Astrocyte of the hippocampus (primary cell): ENCODE results near the gene PTPRN2.
"Not testable (repeated sequence)": the region's sequence is repeated elsewhere in the genome, so short reads cannot be mapped to it uniquely, and the experiment has no call there.

Experiments used
- DNase-seq: peaks from one replicate; pipeline ENCODE4 v3.0.0; 2011; ENCODE audit warnings: low read depth, low spot score

PTPRN2 gene

DNA sequence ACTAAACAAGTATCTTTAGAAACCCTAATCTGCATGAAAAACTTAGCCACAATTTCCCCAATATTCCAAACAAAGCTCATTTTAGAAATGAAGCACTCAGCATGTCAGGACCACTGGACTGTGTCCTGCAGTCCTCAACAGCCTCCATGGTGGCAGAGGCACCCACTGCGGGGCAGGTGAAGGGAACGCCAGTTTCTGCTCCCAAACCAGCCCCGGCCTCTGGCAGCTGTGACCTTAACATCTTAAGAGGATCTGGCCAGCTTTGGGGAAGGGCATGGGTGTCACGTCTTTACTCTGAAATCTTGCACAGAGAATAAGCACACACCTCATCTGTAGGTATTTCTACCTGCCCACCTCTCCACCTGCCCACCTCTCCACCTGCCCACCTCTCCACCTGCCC, 988.1 kb downstream of the PTPRN2 start:
- no peak for DNase-seq

DNA sequence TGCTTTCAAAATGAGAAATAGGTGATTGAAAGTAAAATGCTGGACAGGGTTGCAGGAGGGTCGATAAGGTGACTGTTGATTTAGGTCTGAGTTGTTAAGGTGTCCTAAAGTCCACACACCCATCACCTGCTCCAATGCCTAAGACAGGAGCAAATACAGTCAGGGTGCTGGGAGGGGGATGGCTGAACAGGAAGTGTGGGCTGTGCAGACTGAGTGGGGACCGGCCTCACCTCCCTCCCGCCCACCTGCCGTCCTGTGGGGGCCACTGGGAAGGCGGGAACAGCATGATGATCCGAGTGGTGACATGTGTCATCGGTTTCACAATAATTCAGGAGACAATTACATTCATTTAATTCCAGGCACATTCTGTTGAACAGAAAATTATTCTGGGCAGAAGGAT, 990.1 kb downstream of the PTPRN2 start:
- DNase-seq = no peak

DNA sequence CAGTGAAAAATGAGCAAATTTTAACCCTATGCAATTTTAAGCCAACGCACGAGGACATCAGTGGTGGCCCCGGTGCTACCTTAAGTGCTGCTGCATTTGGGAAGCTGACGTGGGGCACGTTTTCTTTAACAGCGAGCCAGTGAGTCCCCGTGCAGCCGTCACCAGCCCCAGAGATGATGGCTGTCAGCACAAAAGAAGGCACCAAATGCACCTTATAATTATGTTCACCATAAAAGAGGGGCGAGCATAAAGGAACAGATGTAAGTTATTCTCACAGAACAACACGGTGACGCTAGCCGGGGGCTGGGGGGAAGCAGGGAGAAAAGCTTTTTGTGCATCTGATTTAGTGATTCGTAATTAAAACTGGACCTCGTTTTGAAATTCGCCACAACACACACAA, 990.7 kb downstream of the PTPRN2 start:
- DNase-seq = no peak

DNA sequence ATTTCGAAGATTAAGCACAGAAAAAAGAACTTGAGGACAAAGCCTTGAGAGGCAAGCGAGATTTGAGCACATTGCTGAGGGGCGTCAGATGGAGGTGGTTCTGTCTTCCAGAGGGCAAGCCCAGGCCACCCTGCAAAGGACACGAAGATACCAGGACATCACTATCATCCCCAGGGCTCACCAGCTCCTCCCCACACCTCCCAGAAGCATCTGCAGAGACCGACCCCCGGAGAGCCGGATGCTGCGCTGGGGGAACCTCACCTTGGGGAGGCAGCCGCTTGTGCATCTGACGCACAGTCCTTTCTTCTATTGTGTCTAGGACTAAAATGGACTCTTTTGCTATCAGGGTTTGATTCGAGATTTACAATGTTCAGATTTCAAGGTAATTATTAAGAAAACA, 991.2 kb downstream of the PTPRN2 start:
- DNase-seq = no peak

DNA sequence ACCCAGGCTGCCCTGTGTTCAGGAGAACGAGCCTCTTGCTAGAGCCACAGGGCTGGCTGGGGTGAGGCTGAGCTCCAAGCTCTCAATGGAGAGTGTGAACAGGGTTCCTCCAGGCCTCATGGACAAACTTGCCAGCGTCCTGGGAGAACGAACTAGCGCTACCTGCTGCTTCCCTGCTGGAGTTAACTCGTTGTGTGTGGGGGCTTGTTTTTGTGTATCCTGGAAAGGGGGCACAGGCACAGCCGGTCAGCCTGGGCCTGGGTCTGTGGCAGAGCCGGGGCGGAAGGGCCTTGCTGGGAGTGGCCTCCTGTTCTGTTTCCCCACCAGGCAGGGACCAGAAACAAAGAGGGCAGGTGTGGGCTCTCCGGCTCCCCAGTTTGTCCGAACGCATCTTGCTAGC, 991.6 kb downstream of the PTPRN2 start:
- no peak for DNase-seq

DNA sequence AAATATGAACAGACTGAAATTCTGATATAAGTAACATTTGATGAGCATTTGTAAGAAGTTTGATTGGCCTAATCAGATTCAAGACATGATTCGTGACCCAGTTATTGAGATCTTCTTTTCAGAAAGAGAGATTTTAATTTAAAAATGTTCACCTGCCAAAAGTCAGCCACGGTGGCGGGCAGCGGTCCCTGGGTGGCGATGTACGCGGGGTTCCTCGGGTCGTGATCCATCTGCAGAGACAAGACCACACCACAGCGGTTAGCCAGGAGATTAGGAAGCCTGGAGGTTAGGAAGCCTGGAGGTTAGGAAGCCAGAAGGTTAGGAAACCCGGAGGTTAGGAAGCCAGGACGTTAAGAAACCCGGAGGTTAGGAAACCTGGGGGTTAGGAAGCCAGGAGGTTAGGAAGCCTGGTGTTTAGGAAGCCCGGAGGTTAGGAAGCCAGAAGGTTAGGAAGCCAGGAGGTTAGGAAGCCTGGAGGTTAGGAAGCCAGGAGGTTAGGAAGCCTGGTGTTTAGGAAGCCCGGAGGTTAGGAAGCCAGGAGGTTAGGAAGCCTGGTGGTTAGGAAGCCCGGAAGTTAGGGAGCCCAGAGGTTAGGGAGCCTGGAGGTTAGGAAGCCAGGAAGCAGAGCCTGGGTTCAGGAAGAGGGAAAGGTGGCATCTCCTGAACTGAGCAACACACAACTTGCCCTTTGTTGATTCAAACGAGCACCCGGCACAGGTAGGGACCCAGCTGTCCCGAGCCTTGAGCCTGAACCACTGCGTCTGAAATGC, 992.4 kb downstream of the PTPRN2 start:
- DNase-seq = no peak

DNA sequence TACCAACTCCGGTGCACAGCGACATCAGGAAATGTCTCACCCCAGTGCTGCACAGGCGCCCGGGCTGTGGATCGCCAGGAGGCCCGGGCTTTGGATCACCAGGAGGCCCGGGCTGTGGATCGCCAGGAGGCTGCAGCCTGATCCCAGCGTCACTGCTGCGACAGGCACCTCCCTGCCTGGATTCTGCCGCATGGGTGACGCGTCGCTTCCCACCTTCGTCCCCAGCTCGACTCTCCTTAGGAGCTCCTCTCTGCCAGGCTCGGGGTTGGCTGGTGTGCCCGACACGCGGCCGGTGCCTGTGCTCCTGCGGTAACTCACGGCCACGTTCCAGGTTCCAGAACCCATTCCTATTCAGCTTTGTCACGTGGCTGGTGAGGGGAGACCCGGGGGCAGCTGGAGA, 993.3 kb downstream of the PTPRN2 start:
- DNase-seq = no peak

DNA sequence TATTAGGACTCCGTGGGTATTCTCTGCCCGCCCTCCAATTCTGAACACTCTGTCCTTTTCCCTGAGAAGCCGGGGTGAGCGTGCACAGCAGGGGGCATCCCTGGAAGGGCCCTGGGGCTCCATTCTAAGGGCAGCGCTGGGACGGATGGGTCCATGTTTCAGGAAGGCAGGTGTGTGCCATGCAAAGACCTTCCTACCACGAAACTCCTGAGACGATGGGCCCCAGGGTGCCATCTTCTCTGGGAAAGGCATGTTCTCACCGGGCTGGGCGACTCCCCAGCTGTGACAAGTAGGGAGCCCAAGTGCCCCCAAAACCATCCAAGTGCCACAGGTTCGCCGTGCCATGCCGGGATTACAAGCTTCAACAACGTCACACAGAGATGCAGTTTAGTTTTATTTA, 994.1 kb downstream of the PTPRN2 start:
- no peak for DNase-seq

DNA sequence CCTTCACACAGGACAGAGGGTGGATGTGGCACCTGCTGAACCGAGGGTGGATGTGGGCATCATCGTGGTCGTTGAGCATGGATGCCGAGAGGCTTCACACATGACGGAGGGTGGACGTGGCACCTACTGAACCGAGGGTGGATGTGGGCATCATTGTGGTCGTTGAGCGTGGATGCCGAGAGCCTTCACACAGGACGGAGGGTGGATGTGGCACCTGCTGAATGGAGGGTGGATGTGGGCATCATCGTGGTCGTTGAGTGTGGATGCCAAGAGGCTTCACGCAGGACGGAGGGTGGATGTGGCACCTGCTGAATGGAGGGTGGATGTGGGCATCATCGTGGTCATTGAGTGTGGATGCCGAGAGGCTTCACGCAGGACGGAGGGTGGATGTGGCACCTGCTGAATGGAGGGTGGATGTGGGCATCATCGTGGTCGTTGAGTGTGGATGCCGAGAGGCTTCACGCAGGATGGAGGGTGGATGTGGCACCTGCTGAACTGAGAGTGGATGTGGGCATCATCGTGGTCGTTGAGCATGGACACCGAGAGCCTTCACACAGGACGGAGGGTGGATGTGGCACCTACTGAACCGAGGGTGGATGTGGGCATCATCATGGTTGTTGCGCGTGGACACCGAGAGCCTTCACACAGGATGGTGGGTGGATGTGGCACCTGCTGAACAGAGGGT, 994.8 kb downstream of the PTPRN2 start:
- not testable (repeated sequence) for DNase-seq

DNA sequence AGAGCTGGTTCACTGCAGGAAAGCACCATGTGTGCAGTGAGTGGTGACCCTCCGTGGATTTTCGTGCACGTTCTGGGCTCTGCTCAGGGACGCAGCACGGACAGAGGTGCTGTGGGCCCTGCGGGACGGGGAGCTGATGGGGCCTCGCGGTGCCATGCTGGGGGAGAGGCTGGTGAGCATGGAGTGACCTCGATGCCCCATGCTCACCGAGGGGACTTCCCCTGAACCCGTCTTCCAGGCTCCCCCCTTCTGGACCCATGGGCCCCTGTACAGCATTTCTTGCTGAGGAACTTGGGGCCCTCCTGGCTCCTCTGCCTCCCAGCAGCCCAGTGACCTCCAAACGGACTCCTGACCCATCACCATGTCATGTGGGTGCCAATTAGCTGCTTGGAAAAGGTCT, 997.1 kb downstream of the PTPRN2 start:
- no peak for DNase-seq

DNA sequence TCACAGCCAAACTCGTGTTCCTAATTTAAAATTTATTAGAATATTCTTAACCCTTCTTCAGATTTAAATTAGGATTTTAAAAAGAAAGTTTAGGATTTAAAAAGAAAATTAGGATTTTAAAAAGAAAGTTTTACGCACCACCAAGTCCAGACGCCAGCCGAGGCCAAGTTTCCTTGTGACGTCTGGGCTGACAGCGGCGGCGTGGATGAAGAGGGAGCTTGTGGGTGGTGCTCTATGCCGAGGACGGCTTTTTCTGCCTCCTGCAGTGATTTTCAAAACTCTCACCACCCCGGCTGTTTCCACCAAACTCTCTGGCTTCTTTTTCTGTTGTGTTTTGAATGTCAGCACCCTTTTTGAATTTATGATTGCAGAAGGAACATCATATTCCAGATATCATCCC, 997.9 kb downstream of the PTPRN2 start:
- DNase-seq = no peak

DNA sequence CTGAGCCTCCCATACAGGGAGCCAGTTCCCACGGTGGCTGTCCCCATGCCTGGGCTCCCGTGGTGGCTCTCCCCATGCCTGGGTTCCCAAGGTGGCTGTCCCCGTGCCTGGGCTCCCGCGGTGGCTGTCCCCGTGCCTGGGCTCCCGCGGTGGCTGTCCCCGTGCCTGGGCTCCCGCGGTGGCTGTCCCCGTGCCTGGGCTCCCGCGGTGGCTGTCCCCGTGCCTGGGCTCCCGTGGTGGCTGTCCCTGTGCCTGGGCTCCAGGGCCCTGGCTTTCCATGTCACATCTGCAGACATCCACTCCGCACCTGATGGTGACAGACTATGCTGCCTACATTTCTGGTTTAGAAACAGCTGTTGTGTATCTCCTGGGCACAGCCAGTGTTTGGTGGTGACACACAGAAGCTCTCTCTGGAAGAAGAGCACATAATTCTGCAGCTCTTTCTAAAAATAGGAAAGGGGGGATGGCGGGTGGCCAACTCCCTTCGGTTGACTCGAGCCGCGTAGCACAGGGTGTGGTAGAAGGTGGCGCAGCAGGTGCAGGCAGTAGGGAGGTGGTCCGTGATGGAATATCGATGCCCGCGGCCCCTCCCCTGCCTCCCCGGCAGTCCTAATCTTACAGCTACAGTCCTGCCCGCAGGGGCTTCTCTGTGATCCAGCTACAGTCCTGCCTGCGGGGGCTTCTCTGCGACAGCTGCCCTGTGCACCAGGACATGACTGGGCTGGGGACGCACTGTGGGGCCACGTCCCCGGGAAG, 999.6 kb downstream of the PTPRN2 start:
- DNase-seq = no peak

DNA sequence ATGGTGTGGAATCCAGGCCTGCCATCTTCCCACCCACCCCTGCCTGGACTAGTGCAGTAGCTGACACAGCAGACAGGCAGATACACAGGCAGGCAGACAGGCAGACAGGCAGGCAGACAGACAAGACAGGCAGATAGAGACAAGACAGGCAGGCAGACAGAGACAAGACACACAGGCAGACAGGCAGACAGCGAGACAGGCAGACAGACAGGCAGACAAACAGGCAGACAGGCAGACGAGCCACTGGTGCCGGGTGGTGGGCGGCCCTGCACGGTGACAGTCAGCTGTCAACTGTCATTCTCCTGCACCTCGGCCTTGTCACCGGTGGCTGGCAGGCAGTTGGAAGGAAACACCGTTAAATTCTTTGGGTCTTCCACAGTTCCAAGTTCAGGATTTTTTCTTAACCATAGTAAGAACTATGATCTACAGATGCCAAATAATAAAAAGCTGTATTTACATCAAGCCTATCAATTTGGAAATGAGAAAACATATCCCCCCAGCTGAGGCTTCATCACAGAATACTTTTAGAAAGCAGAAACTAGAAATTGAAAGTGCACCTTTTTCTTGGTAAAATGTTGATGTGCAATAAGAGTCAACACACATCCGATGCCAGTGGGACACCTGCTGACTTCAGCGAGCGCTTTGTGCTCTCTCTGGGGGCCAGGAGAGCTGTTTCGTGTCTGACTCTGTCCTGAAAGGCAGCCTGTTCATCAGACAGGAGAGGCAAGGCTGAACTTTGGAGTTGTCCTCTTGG, 1000.4 kb downstream of the PTPRN2 start:
- no peak for DNase-seq

DNA sequence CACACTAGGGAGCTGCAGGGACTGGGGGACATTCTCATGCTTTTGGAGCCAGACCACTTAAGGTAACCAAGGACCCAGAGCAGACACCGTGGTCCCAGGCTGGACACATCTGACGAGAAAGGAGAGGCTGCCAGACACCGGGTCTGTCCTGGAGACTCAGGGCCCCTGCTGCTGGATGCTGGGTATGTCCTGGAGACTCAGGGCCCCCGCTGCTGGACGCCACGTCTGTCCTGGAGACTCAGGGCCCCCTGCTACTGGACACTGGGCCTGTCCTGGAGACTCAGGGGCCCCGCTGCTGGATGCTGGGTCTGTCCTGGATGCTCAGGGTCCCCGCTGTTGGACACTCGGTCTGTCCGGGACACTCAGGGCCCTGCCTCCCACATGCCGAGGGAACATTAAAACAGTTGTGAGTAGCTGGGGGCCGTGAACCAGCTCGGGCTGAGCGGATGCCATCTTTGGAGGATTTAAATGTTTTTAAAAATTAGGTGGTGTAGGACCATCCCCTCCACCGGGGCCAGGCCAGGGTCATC, 1001.1 kb downstream of the PTPRN2 start:
- no peak for DNase-seq

DNA sequence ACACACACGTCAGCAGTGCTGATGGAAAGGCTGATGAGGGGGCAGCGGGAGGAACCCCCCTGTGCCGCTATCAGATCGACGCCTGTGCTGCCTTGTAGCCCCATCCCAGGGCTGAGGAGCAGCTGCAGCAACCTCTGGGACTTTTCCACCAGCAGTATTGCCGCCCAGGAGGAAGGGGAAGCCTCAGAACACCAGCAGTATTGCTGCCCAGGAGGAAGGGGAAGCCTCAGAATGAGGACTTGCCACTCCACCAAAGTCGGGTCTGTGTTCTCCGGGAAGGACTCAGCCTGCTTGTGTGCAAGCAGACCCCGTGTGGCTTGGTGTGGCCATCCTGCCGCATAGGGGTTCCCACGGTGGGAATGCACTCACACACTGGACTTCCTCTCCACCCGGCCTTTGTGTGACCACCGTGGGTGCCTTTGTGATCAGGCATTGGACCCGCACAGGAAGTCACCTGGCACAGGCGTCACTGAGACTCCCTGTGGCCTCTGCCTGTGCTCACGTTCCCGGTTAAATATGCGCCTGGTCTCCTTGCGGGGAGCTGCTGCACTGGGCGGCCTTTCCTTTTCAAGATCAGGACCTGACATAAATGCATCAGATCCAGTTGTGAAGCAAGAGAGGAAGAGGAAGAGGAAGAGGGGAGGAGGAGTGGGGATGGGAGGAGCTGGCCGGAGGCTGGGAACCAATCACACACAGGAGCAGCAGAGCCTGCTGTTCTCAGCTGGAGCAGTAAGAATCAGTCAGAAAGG, 1002.3 kb downstream of the PTPRN2 start:
- DNase-seq = no peak

DNA sequence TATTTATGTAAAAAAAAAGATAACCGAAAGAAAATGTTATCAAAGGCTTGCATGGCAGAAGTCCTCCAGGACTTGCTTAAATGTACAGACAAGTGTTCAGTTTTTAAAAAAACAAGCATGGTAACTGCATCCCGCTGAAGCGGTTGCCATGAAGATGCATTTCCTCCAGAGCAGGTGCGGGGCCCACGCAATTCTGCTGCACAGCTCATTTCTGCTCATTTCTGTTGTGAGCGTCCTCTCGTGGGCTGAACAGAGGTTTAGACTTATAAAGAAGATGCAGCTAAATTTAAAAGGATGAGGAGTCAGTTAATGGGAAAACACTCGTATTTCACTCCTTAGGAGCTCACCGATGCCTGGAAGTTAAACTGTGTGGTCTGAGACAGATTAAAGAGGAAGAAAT, 1003.2 kb downstream of the PTPRN2 start:
- DNase-seq = no peak

DNA sequence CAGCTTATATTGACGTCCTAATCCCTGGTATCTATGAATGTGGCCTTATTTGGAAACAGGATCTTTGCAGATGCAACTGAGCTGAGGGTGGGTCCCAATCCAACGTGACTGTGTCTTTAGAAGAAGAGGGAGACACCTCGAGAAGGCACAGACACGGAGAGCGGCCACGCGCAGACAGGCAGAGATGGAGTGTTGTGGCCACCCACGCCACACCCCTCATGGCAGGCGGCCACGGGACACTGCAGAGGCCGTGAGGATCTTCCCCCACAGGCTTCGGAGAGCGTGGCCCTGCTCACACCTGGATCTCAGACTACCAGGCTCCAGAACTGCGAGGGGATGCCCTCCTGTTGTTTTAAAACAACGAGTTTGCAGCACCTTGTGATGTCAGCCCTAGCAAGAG, 1005.9 kb downstream of the PTPRN2 start:
- no peak for DNase-seq

DNA sequence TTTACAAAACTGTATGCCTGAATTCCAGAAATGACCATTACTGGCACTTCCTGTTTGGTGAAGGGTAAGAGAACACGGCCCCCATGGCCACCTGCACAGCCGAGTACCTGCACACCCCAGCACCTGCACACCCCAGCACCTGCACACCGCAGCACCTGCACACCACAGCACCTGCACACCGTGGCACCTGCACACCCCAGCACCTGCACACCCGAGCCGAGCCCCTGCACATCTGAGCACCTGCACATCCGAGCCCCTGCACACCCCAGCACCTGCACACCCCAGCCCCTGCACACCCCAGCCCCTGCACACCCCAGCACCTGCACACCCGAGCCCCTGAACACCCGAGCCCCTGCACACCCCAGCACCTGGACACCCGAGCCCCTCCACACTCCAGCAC, 1007.3 kb downstream of the PTPRN2 start:
- DNase-seq = no peak

DNA sequence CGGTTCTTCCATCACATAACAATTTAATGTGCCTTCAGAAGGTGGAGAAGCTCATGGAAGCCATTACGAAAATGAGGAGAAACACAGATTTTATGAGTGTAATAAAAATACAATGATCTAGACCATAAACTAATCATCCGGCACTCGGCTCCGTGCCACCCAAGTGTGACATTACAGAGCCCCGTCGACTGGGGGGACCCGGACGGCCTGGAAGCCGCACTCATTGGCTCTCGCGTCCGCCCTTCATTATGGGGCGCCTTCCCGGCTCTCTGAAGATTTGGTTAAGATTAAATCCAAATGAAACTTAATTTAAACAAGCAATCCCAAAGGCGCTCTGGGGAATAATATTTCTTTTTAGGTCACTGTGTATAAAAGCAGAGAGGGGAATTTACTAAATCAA, 1008.2 kb downstream of the PTPRN2 start:
- no peak for DNase-seq

DNA sequence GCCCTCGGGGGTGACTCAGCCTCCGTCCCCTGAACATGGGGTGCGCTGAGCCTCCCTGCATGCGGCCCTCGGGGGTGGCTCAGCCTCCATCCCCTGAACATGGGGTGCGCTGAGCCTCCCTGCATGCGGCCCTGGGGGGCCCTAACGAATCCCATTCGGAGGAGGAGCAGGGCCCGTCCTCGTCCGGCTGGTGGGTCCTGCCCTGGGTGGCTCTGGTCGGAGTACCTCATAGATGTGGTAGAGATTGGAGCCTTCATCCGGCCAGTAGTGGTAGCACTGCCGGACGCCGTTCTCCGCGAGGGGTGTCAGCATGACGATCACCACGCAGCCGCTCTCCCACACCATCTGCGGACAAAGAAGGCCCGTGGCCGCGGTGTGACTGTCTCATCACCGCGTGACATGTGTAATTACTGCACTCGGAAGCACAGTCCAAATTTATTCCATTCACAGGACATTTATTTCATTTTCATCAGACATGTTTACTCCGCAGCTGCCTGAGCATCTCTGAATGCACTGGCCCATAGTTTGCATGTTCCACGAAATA, 1009.8 kb downstream of the PTPRN2 start:
- DNase-seq = no peak

DNA sequence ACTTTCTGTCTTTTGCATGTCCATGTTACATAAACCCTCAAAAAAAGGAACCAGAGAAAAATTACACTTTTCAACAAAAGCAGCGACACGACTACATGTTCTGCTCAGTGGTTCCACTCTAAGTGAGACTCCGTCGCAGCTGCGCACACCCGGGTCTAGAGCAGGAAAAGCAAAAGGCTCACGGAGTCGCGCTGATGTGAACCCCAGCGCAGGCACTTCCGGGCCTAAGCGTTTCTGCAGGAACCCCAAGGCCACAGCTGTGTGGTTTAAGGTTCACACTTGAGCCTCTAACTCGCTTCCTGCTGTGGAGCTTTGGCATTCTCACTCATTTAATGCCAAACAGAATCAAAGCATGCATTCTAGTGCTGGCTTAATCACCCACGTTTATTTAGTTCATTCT, 1010.6 kb downstream of the PTPRN2 start:
- no peak for DNase-seq
